B cell (primary cell): Measurements from ENCODE around the gene C19orf47. TPM values are rescaled to one million over a fixed set of nuclear protein-coding genes. Genes with fewer than 3 reads are reported as not detected.
A peak's percentile ranks its signal among the peaks of the same experiment; 100 is the strongest.

ENCODE experiments used
- ATAC-seq: fragments of 200-7000 bp; cut with Tn5 transposase; one replicate; pipeline ENCODE4 v1.10.0; 2021; ENCODE audit warnings: low read depth, mild to moderate bottlenecking, moderate number of reproducible peaks, moderate library complexity
- CTCF ChIA-PET: fragments of 350-600 bp; sonication (Branson Sonifier 250); formaldehyde crosslinking; loops from one replicate; lab custom pipeline; 2021; ENCODE audit warnings: antibody characterized with exemption, inconsistent platforms; lab: Charles Lee
- POLR2A ChIA-PET: fragments of 350-600 bp; sonication (Branson Sonifier 250); formaldehyde crosslinking; loops from one replicate; lab custom pipeline; 2021; ENCODE audit warnings: antibody characterized with exemption; lab: Charles Lee
- DNase-seq: peaks from one replicate; pipeline ENCODE4 v3.0.0; 2013
- H2AFZ ChIP-seq: 2 replicates; pipeline ENCODE4 v1.6.1; 2012; ENCODE audit warnings: mild to moderate bottlenecking, low read depth, low read length; ENCODE audit not compliant: insufficient read depth, poor library complexity, severe bottlenecking
- H3K27ac ChIP-seq, 2 donors: 1 replicate in 1 of 2; 2 replicates in 1 of 2; pipeline ENCODE4 v1.5.1; 2012 to 2013; ENCODE audit warnings: low read length in 2 of 2, mild to moderate bottlenecking in 2 of 2, moderate library complexity in 1 of 2
- H3K27me3 ChIP-seq, 4 experiments: fragments of 200-600 bp in 1 of 4; sonication (generic) in 1 of 4; replicated peaks in 1 of 4; 1 replicate in 2 of 4; 2 replicates in 2 of 4; pipeline versions ENCODE4 v1.6.1 to v1.7.0; 2013 to 2016; ENCODE audit warnings: low read length in 3 of 4, mild to moderate bottlenecking in 2 of 4, mixed read lengths in 1 of 4, moderate library complexity in 1 of 4; ENCODE audit not compliant: insufficient read depth in 4 of 4, control insufficient read depth in 3 of 4; ENCODE audit errors: control extremely low read depth in 1 of 4
- H3K36me3 ChIP-seq, 2 experiments: replicated peaks in 1 of 2; 1 replicate in 1 of 2; 2 replicates in 1 of 2; pipeline versions ENCODE4 v1.6.1 to v1.7.1; 2013; ENCODE audit warnings: low read length in 1 of 2; ENCODE audit not compliant: insufficient read depth in 2 of 2, control insufficient read depth in 1 of 2; ENCODE audit errors: control extremely low read depth in 1 of 2, extremely low read depth in 1 of 2
- H3K4me1 ChIP-seq, 2 donors: fragments of 200-600 bp in 1 of 2; sonication (generic) in 1 of 2; 1 replicate in 1 of 2; 2 replicates in 1 of 2; pipeline versions ENCODE4 v1.5.1 to v1.6.1; 2013 to 2017; ENCODE audit warnings: low read length in 2 of 2; ENCODE audit not compliant: control insufficient read depth in 2 of 2, insufficient read depth in 2 of 2
- H3K4me2 ChIP-seq: replicated peaks from 2 replicates; pipeline ENCODE3; 2012; ENCODE audit warnings: mild to moderate bottlenecking, low read depth, low read length; ENCODE audit not compliant: poor library complexity, severe bottlenecking
- H3K4me3 ChIP-seq, 5 experiments: fragments of 200-600 bp in 1 of 5; sonication (generic) in 1 of 5; 1 replicate in 3 of 5; 2 replicates in 2 of 5; pipeline versions ENCODE4 v1.5.1 to v1.7.0; 2011 to 2016; ENCODE audit warnings: low read length in 4 of 5, mild to moderate bottlenecking in 4 of 5, low read depth in 2 of 5, control low read depth in 1 of 5, moderate library complexity in 1 of 5; ENCODE audit not compliant: insufficient read depth in 1 of 5; ENCODE audit errors: control extremely low read depth in 1 of 5, extremely low read depth in 1 of 5
- H3K79me2 ChIP-seq: fragments of 200-600 bp; sonication (generic); one replicate; pipeline ENCODE4 v1.6.0; 2016; ENCODE audit warnings: low read length; ENCODE audit not compliant: control insufficient read depth, insufficient read depth
- H3K9ac ChIP-seq: fragments of 200-600 bp; sonication (generic); 2 replicates; pipeline ENCODE4 v1.6.1; 2017; ENCODE audit warnings: mild to moderate bottlenecking, low read length, moderate library complexity
- H3K9me3 ChIP-seq, 3 donors: one replicate each; pipeline versions ENCODE4 v1.6.1 to v1.7.1; 2013; ENCODE audit warnings: low read length in 2 of 3; ENCODE audit not compliant: control insufficient read depth in 2 of 3, insufficient read depth in 1 of 3; ENCODE audit errors: control extremely low read depth in 1 of 3
- H4K20me1 ChIP-seq: 2 replicates; pipeline ENCODE4 v1.6.0; 2012; ENCODE audit warnings: mild to moderate bottlenecking, low read length; ENCODE audit not compliant: insufficient read depth, control insufficient read depth, poor library complexity, severe bottlenecking
- H3K27ac Mint-ChIP-seq: one replicate; pipeline ENCODE4 v1.8.0; 2021; ENCODE audit warnings: mixed read lengths
- H3K27me3 Mint-ChIP-seq: one replicate; pipeline ENCODE4 v1.8.0; 2021; ENCODE audit warnings: mixed read lengths
- H3K4me1 Mint-ChIP-seq: one replicate; pipeline ENCODE4 v1.8.0; 2021; ENCODE audit warnings: mixed read lengths
- H3K4me3 Mint-ChIP-seq: one replicate; pipeline ENCODE4 v1.8.0; 2021; ENCODE audit warnings: mixed read lengths
- H3K9me3 Mint-ChIP-seq: one replicate; pipeline ENCODE4 v1.8.0; 2022; ENCODE audit warnings: mixed read lengths; ENCODE audit not compliant: insufficient read depth
- CTCF ChIP-seq: fragments of 200-600 bp; IDR thresholded peaks from one replicate; pipeline ENCODE4 v1.8.0; 2022; ENCODE audit warnings: antibody characterized with exemption, mild to moderate bottlenecking
- EZH2 ChIP-seq: IDR thresholded peaks from 2 replicates; pipeline ENCODE4 v1.6.1; 2012; ENCODE audit warnings: borderline replicate concordance, low read depth, mild to moderate bottlenecking, moderate library complexity, low read length; ENCODE audit not compliant: insufficient read depth, poor library complexity, severe bottlenecking
- WGBS: methylation state at CpG from one replicate; pipeline ENCODE4 v1.1.5; 2013; ENCODE audit warnings: missing lambda C conversion rate; ENCODE audit not compliant: insufficient coverage; 5-methylcytosine and 5-hydroxymethylcytosine counted together
- intact Hi-C: fragments of 100-400 bp; cut with micrococcal nuclease; formaldehyde crosslinking; loops from one replicate; pipeline ENCODE4 v1.10.0; 2022
- polyA plus RNA-seq: library from polyadenylated mRNA; depleted of rRNA; stranded (reverse); fragments of >200 nt; gene quantifications from 2 replicates; pipeline ENCODE4 v1.2.3, GENCODE V29; 2012
- total RNA-seq, 2 donors: library from RNA; stranded (reverse); fragments of 120-200 nt in 1 of 2; gene quantifications; 1 replicate in 1 of 2; 2 replicates in 1 of 2; pipeline versions ENCODE4 v1.2.3 to v1.2.4, GENCODE V29; 2013 to 2022

The C19orf47 gene
- total and polyA plus RNA-seq, 2 donors (not counting 1 experiment from before 2014, with no cell fraction given), result 12.7 to 16.7 TPM

- Histone ChIP-seq H2AFZ (peak within 1 kb of the TSS; percentile 50), H3K27me3 (no peaks in the 10 kb centered on the region), H3K9me3 (no peaks in the 10 kb centered on the region), H3K79me2 (peaks cover 53% of the 10 kb centered on the region), H4K20me1 (peaks cover 17% of the 10 kb centered on the region), H3K4me3 (peak within 1 kb of the TSS; percentile 66 to 89 (median 80)), H3K9ac (peak within 1 kb of the TSS; percentile 100), H3K4me1 (peaks cover 49 to 63% of the 10 kb centered on the region in 2 donors), H3K36me3 (no peaks in the 10 kb centered on the region), H3K4me2 (peak within 1 kb of the TSS; percentile 93), H3K27ac (peak within 1 kb of the TSS; percentile 99 to 100)
- ChIA-PET CTCF (interaction anchor here (0.6 to 4.6 kb wide), 3 partner anchors 20 to 518 kb away, joined by 3 to 32 read pairs (median 3); no protein-coding TSS in a partner anchor), POLR2A (interaction anchor here (0.6 to 1.9 kb wide), 7 partner anchors 11 to 1957 kb away, joined by 3 to 11 read pairs (median 4); partner anchors contain the start of genes C19orf47, PLD3 and SERTAD1)
- ATAC-seq (peak; percentile 35), DNase-seq (peak; percentile 92)
- no peaks in the 10 kb centered on the region for H3K27me3 Mint-ChIP-seq
- no peak for TF ChIP-seq CTCF
- TF ChIP-seq EZH2, result no peak
- intact Hi-C loops, result loop anchor here (1.0 to 10.0 kb wide), 9 partner anchors 64 to 980 kb away; partner anchors contain the start of genes BLVRB, C19orf47, EGLN2 and HNRNPUL1
- WGBS, result under 1% methylated on average over 65 of the region's 84 CpGs
- H3K4me3 Mint-ChIP-seq, result peak within 1 kb of the TSS; percentile 87
- H3K4me1 Mint-ChIP-seq, result peaks cover 62% of the 10 kb centered on the region
- peak within 1 kb of the TSS; percentile 98 for H3K27ac Mint-ChIP-seq
- H3K9me3 Mint-ChIP-seq, result no peaks in the 10 kb centered on the region
Observed at GRCh38 chr19:40284501-40285352, 63.5 kb downstream of the C19orf47 start, which contains the start of gene AKT2. AKT2 (minus strand) TSS chr19:40285345; CDS start chr19:40265267, 20,078 bp downstream.
